Parathyroid adenoma (tissue), 2 donors: Measurements from ENCODE around the gene C1GALT1.
A peak's percentile ranks its signal among the peaks of the same experiment; 100 is the strongest.

Source experiments
- H2AFZ ChIP-seq: fragments of 300-600 bp; sonication (generic); one replicate; pipeline ENCODE4 v1.7.0; 2017; ENCODE audit warnings: antibody characterized with exemption, mild to moderate bottlenecking
- H3K27ac ChIP-seq: fragments of 300-600 bp; sonication (generic); one replicate; pipeline ENCODE4 v1.7.0; 2017
- H3K27me3 ChIP-seq: fragments of 300-600 bp; sonication (generic); one replicate; pipeline ENCODE4 v1.7.0; 2017; ENCODE audit warnings: low read length; ENCODE audit not compliant: control insufficient read depth, insufficient read depth
- H3K36me3 ChIP-seq: fragments of 300-600 bp; sonication (generic); one replicate; pipeline ENCODE4 v1.7.0; 2017; ENCODE audit warnings: low read length; ENCODE audit not compliant: control insufficient read depth, insufficient read depth
- H3K4me1 ChIP-seq: fragments of 300-600 bp; sonication (generic); one replicate; pipeline ENCODE4 v1.7.0; 2017; ENCODE audit warnings: control low read depth
- H3K4me2 ChIP-seq: fragments of 300-600 bp; sonication (generic); one replicate; pipeline ENCODE4 v1.7.0; 2017; ENCODE audit warnings: low read length
- H3K4me3 ChIP-seq: fragments of 300-600 bp; sonication (generic); one replicate; pipeline ENCODE4 v1.7.0; 2017; ENCODE audit warnings: low read depth, low read length
- H3K79me2 ChIP-seq: fragments of 300-600 bp; sonication (generic); one replicate; pipeline ENCODE4 v1.7.0; 2017; ENCODE audit warnings: control low read depth
- H3K9ac ChIP-seq: fragments of 300-600 bp; sonication (generic); one replicate; pipeline ENCODE4 v1.7.0; 2017; ENCODE audit warnings: mild to moderate bottlenecking
- H3K9me3 ChIP-seq: fragments of 300-600 bp; sonication (generic); one replicate; pipeline ENCODE4 v1.7.0; 2017; ENCODE audit warnings: low read length; ENCODE audit not compliant: control insufficient read depth
- CTCF ChIP-seq: fragments of 300-600 bp; sonication (generic); IDR thresholded peaks from one replicate; pipeline ENCODE4 v1.7.0; 2017; ENCODE audit warnings: antibody characterized with exemption, mild to moderate bottlenecking
- donor health status: primary hyperparathyroidism.

C1GALT1 gene

GRCh38 chr7:7221599-7222038 is 39.3 kb downstream of the C1GALT1 start:
- no peaks in the 10 kb centered on the region for H3K27me3 ChIP-seq
- no peaks in the 10 kb centered on the region for H3K36me3 ChIP-seq
- H3K27ac ChIP-seq = no peak overlapping the region
- H3K4me1 ChIP-seq = peaks cover 11% of the 10 kb centered on the region
- no peak overlapping the region for H2AFZ ChIP-seq
- no peaks in the 10 kb centered on the region for H3K9me3 ChIP-seq
- no peak overlapping the region for H3K4me3 ChIP-seq
- TF ChIP-seq CTCF = no peak
- no peak overlapping the region for H3K4me2 ChIP-seq
- H3K79me2 ChIP-seq = peaks cover 32% of the 10 kb centered on the region
- H3K9ac ChIP-seq = no peak overlapping the region

GRCh38 chr7:7223250-7223649 is 40.9 kb downstream of the C1GALT1 start:
- H3K27ac ChIP-seq = no peak overlapping the region
- no peak for TF ChIP-seq CTCF

GRCh38 chr7:7226407-7226806 is 44.1 kb downstream of the C1GALT1 start:
- no peak for TF ChIP-seq CTCF

More at GRCh38 chr7:7223250-7223649, 40.9 kb downstream of the C1GALT1 start:
- Histone ChIP-seq H2AFZ (no peak overlapping the region), H3K36me3 (no peaks in the 10 kb centered on the region), H3K4me2 (no peak overlapping the region), H3K9me3 (no peaks in the 10 kb centered on the region), H3K4me3 (no peak overlapping the region), H3K4me1 (peaks cover 11% of the 10 kb centered on the region), H3K79me2 (peaks cover 23% of the 10 kb centered on the region), H3K9ac (no peak overlapping the region), H3K27me3 (no peaks in the 10 kb centered on the region)

GRCh38 chr7:7228472-7228871 is 46.1 kb downstream of the C1GALT1 start:
- Histone ChIP-seq H3K27me3 (no peaks in the 10 kb centered on the region), H3K27ac (peak overlapping the region; percentile 34), H3K9ac (no peak overlapping the region), H3K9me3 (no peaks in the 10 kb centered on the region), H3K79me2 (peaks cover 28% of the 10 kb centered on the region), H2AFZ (no peak overlapping the region), H3K4me3 (no peak overlapping the region), H3K4me2 (no peak overlapping the region), H3K36me3 (no peaks in the 10 kb centered on the region), H3K4me1 (peaks cover 21% of the 10 kb centered on the region)
- no peak for TF ChIP-seq CTCF

More at GRCh38 chr7:7226407-7226806, 44.1 kb downstream of the C1GALT1 start:
- Histone ChIP-seq H3K4me3 (no peak overlapping the region), H3K79me2 (peaks cover 28% of the 10 kb centered on the region), H3K36me3 (no peaks in the 10 kb centered on the region), H3K9ac (no peak overlapping the region), H3K4me1 (peaks cover 26% of the 10 kb centered on the region), H3K27me3 (no peaks in the 10 kb centered on the region), H3K4me2 (no peak overlapping the region), H2AFZ (no peak overlapping the region), H3K9me3 (no peaks in the 10 kb centered on the region), H3K27ac (no peak overlapping the region)

GRCh38 chr7:7228967-7229366 is 46.6 kb downstream of the C1GALT1 start:
- Histone ChIP-seq H3K79me2 (peaks cover 28% of the 10 kb centered on the region), H3K27me3 (no peaks in the 10 kb centered on the region), H3K4me3 (no peak overlapping the region), H3K4me1 (peaks cover 18% of the 10 kb centered on the region), H3K4me2 (no peak overlapping the region), H3K9me3 (no peaks in the 10 kb centered on the region), H3K36me3 (no peaks in the 10 kb centered on the region), H2AFZ (no peak overlapping the region), H3K27ac (peak overlapping the region; percentile 34), H3K9ac (no peak overlapping the region)
- no peak for TF ChIP-seq CTCF
